Measurements from ENCODE around the gene KLF3.
A peak's percentile ranks its signal among the peaks of the same experiment; 100 is the strongest.
"Not testable (repeated sequence)": the region's sequence is repeated elsewhere in the genome, so short reads cannot be mapped to it uniquely, and the experiment has no call there.

The KLF3 gene

GRCh38 chr4:38663801-38664705 lies at the start of gene KLF3:
KLF3 (plus strand) TSS chr4:38664199; CDS start chr4:38680626, 16,427 bp downstream.
- DNase-seq: peak; percentile 82

DNA sequence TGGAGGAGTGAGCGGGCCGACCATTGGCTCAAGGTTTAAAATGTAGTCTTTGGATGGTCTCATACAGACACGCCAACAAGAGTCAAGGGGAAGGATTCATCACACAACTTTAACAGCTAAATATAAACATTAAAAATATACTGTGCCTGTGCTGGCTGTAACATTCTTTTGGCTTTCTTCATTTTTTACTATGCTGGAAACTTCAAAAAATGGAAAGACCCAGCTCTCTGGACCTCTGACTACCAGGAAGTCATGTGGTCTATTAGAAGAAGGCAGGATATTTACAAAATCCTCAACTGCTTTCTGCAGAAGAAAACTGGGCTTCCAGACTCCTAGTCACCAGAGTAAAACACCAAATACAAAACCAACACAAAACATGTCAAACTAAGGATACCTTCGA lies 49.8 kb upstream of the KLF3 start:
- DNase-seq: no peak

DNA sequence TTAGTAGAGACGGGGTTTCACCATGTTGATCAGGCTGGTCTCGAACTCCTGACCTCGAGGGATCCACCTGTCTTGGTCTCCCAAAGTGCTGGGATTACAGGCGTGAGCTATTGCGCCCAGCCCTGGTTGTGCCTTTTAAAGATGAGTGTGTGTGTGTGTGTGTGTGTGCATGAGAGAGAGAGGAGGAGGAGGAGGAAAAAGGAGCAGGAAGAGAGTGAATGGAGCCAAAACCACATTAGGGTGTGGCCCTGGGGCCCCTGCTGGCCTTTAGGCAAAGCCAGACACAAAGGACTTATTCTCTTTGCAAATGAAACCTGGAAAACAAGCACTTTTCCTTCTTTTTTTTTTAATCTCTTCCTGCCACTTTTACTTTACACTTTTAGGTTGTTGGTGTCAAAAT lies 48.2 kb upstream of the KLF3 start:
- DNase-seq: no peak

GRCh38 chr4:38618505-38618904 lies 45.5 kb upstream of the KLF3 start:
- no peak for DNase-seq

DNA sequence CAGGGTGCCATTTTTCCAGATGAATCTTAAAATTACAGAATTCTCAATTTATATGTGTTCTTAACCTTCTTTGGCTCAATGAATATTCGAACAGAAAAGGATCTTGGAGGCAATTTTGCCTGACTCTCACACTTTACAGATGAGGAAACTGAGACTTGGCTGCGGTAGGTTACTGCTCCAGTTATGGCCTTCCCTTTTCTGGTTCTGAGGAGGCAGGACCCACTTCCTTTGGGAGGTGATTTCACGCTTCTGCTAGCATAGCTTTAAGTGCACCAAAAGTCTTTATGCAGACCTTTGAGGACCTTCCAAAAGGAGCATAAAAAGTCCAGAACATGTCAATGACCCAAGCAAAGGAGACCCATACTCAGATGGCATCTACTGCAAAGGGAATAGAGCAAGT lies 44.7 kb upstream of the KLF3 start:
- DNase-seq: no peak

DNA sequence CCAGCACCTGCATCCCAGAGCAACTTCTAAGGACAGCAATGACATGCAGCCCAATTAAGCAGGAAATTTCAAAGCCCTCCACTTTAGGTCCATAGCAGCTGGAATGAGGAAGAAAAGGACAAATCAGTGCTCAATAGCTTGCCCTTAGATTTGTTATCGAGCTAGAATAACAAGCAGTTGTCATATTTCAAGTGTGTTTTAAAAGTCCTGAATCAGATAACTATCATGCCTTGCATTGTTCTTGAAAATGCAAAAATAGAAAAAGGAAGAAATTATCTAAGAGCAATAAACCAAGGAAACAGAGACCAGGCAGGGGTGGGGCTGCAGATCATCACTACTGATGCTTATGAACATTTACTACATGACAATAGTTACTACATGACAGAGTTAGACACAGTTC lies 43.9 kb upstream of the KLF3 start:
- DNase-seq: no peak

GRCh38 chr4:38620527-38621027 lies 43.4 kb upstream of the KLF3 start:
- no peak for DNase-seq

DNA sequence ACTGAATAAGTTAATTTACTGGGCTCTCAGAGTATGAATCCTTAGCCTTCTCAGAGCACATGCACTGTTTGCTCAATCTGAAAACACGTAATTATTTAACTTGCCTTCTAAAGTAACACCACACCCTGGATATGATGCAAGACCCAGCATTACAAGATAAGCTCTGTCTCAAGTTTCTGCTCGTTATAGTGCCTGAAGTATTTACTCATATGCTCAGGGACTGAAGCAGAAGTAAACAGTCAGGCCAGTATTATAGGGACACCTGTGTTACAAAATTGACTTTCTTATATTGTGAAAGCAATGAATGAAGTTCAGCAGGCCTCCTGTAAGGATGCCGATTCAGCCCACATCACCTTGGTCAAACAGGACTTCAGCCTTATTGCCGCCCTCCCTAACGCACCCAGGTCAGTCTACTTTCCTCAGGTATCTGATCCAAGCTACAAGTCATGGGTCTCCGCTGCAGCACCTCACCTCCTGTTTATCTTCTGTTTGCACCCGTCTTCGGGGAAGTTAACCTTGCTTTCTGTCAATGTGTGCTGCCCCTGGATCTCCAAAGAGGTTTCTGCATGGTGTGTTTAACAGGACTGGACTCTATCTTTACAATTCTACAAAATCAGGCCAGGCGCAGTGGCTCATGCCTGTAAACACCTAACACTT lies 42.8 kb upstream of the KLF3 start:
- peak; percentile 22 for DNase-seq

- no peak for DNase-seq
Measured at GRCh38 chr4:38621831-38622230, 42.2 kb upstream of the KLF3 start.

DNA sequence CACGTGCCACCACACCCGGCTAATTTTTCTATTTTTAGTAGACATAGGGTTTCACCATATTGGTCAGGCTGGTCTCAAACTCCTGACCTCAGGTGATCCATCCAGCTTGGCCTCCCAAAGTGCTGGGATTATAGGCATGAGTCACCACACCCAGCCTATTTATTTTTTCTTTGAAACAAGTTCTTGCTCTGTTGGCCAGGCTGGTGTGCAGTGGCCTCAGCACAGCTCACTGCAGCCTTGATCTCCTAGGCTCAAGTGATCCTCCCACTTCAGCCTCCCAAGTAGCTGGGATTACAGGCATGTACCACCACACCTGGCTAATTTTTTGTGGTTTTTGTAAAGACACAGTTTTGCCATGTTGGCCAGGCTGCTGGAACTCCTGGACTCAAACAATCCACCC lies 41.7 kb upstream of the KLF3 start:
- DNase-seq: not testable (repeated sequence)

DNA sequence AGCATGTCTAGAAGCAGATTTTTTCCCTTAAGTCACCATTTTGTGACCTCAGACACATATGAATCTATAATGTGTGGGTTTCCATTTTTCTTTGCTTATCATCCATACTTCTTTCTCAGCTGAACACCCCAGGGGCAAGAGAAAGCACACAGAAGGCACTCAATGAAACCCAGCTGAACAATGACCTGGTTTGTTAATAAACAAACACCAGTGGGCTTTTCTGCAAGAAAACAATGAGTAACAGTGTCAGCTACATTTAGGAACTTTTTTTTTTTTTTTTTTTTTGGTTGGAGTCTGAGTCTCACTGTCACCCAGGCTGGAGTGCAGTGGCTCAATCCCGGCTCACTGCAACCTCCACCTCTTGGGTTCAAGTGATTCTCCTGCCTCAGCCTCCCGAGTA lies 40.7 kb upstream of the KLF3 start:
- no peak for DNase-seq

DNA sequence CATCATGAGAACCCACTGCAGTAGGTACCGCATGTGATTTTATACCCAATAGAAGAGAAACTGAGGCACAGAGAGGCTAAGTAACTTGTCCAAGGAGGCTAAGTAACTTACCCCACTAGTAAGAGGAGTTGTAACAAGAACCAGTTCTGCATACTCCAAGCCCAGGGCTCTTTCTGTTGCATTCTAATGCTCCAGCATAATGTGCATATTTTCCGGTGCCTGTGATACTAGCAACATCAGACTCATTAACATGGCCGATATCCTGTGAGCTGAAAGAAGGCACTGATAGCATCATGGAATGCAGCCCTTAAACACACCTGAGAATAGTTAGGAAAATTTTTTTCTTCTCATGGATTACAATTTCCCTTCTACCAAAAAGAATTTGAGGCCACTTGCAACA lies 39.7 kb upstream of the KLF3 start:
- no peak for DNase-seq

GRCh38 chr4:38625508-38625907 lies 38.5 kb upstream of the KLF3 start:
- DNase-seq: no peak

DNA sequence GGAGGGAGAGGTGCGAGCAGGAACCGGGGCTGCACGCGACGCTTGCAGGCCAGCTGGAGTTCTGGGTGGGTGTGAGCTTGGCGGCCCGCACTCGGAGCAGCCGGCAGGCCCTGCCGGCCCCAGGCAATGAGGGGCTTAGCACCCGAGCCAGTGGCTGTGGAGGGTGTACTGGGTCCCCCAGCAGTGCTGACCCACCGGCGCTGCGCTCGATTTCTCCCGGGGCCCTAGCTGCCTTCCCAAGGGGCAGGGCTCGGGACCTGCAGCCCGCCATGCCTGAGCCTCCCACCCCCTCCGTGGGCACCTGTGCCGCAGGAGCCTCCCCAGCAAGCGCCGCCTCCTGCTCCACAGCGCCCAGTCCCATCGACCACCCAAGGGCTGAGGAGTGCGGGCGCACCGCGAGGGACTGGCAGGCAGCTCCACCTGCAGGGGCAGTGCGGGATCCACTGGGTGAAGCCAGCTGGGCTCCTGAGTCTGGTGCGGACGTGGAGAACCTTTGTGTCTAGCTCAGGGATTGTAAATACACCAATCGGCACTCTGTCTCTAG lies 37.0 kb upstream of the KLF3 start:
- DNase-seq: not testable (repeated sequence)

DNA sequence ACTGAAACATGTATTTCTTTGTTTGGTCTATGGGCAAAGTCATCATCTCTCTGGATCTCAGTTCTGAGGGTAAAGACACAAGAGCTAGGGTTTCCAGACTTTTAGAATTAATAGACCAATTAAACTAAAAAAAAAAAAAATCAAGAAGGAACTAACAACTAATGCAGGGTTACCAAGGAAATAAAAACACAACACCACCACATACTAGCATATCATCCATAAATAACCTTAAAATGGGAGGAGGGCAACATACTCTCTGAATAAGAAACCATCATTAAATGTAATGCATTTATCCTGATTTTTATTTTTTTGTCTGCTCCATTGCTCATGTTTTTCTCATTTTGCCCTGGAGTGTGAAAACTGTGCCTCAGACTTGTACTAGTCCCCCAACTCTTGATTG lies 33.5 kb upstream of the KLF3 start:
- DNase-seq: no peak

DNA sequence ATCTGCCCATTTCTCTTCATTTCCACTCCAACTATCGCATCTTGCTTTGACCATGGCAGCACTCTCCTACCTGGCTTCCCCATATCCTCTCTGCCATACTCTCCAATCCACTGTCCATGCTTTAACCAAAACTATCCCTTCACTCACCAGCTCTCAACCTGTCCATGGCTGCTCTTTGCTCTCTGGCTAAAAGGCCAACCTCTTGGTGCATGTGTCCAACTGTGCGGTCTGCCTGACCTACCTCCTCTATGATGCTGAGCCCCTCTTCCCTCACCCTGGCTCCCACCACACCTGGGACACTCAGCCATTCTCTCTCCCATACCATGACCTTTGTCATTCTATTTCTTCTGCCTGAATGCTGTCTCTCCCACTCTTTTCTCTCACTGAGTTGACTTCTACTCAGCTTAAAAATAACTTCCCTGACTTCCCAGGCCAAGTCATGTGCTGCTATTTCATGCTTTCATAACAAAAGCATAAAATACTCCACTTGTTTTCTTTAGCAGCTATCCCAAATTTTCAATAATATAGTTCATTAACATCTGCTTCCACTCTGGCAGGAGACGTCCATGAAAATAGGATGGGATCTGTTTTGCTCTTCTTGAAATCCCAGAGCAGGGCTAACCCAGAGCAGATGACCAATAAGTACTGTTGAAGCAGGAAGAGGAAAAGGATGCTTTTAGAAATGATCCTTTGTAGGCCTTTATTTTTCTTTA lies 29.8 kb upstream of the KLF3 start:
- no peak for DNase-seq

DNA sequence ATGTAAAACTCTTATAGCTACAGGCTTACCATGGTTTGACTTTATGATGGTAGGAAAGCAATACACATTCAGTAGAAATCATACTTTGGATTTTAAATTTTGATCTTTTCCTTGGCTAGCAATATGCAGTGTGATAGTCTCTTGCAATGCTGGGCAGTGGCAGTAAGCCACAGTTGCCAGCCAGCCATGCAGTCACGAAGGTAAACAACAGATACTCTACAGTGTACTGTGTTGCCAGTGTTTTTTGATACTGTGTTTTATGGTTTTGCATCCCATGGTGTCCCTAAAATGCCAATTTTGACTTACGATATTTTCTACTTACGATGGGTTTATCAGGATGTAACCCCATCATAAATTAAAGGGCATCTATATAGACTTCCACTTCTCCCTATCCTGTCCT lies 24.8 kb upstream of the KLF3 start:
- DNase-seq: no peak

GRCh38 chr4:38641811-38642210 lies 22.2 kb upstream of the KLF3 start:
- DNase-seq: no peak

DNA sequence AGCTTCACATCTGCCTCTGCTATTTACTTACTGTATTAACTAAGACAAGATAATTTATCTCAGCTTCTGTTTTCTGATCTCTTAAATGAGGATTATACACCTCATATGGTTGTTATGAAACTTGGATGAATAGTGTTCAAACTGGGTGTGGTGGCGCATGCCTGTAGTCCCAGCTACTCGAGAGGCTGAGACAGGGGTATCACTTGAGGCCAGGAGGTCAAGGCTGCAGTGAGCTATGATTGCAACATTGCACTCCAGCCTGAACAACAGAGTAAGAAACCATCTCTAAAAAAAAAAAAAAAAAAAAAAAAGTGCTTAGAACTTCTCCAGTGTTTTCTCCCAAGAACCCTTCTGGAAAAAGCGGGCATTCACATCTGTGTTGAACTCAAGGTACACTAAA lies 19.8 kb upstream of the KLF3 start:
- DNase-seq: no peak

- no peak for DNase-seq
Measured at GRCh38 chr4:38647101-38647819, 16.7 kb upstream of the KLF3 start.

DNA sequence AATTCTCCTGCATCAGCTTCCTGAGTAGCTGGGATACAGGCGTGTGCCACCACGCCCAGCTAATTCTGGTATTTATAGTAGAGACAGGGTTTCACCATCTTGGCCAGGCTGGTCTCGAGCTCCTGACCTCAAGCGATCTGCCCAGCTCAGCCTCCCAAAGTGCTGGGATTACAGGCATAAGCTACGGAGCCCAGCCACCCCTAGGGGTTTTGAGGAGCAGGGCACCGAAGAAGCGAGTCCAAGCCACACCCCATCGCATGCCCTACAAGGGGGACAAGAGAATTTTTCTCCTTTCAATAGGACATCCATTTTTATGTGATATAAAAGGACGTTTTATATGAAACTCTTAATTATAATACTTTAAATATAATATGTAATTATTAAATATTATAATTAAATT lies 13.9 kb upstream of the KLF3 start:
- DNase-seq: no peak

- DNase-seq: no peak
Measured at GRCh38 chr4:38654273-38654672, 9.7 kb upstream of the KLF3 start.

- no peak for DNase-seq
Measured at GRCh38 chr4:38656111-38656510, 7.9 kb upstream of the KLF3 start.

Data from NCI-H1092 treated with DMSO at 0.1 percent for 48 hours (cell line).